ENCODE data around the gene DAPK2.

GRCh38 chr15:63889831-63890230, 156.5 kb downstream of the DAPK2 start:
- TF ChIP-seq GABPB1 (CRISPR knock-in tag; IDR thresholded peaks at IDR 0.05) (no peak), ZNF512 (CRISPR knock-in tag; IDR thresholded peaks at IDR 0.05; ENCODE audit: borderline replicate concordance) (no peak), CTCF (IDR thresholded peaks at IDR 0.05) (no peak), HMGXB4 (CRISPR knock-in tag; IDR thresholded peaks at IDR 0.05) (no peak), KAT7 (CRISPR knock-in tag; IDR thresholded peaks at IDR 0.05; ENCODE audit: borderline replicate concordance) (no peak), E2F1 (CRISPR knock-in tag; IDR thresholded peaks at IDR 0.05) (no peak), NR3C1 (CRISPR knock-in tag; conservative IDR thresholded peaks at IDR 0.05; ENCODE audit: low read depth) (no peak), FOXP4 (CRISPR knock-in tag; IDR thresholded peaks at IDR 0.05) (no peak), CREM (CRISPR knock-in tag; IDR thresholded peaks at IDR 0.05) (no peak)

All from WTC11 (cell line).